Measurements from ENCODE around the gene S1PR3.

DNA sequence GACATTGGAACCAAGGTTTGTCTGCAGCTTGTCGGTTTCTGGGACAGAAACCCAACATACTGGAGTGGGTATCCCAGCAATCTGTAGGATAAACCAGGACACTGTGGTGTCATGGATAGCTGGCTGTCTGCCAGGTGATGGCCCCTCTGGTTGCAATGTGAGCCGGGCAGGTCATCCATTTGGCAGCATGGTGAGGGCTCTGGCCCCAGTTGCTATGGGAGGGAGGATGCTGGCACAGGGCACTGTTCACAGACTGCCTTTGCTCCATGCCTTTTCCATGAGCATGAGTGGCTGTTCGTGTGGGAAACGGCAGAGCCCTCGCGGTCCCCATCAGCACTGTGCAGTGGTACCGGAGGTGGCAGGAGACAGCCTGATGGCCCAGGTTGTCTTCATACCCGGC, 6.4 kb downstream of the S1PR3 start:
- no peak for TF ChIP-seq TAF1 (IDR thresholded peaks at IDR 0.05; ENCODE audit: low read depth, low read length)
- TF ChIP-seq POLR2AphosphoS5 (IDR thresholded peaks at IDR 0.05; ENCODE audit: low read depth, low read length), result no peak
- no peak for TF ChIP-seq POLR2A (IDR thresholded peaks at IDR 0.05; ENCODE audit: low read depth, low read length)
- no peak for TF ChIP-seq SPI1 (IDR thresholded peaks at IDR 0.05; ENCODE audit: low read depth, low read length)
- no peak for TF ChIP-seq POU2F2 (IDR thresholded peaks at IDR 0.05; ENCODE audit: low read depth, low read length)
